GM13977 (cell line): Measurements from ENCODE around the gene CAPN2.

Experiments used
- DNase-seq: peaks from one replicate; pipeline ENCODE4 v3.0.0; 2012; ENCODE audit warnings: low spot score
- CTCF ChIP-seq: IDR thresholded peaks from 2 replicates; pipeline ENCODE4 v1.5.1; 2012; ENCODE audit warnings: mild to moderate bottlenecking, control low read depth; ENCODE audit not compliant: insufficient read depth; ENCODE audit errors: extremely low read depth, missing control alignments
- in situ Hi-C: fragments of 300-500 bp; cut with MboI; formaldehyde crosslinking; loops from one replicate; pipeline ENCODE4 v1.12.0; 2022; ENCODE audit warnings: low sequenced_read_pairs, low pct_unique_long_range_greater_than_20kb, mixed read lengths, inconsistent platforms; ENCODE audit not compliant: unreplicated experiment

CAPN2 gene

GRCh38 chr1:223700942-223701637 lies 11.2 kb upstream of the CAPN2 start:
- DNase-seq = no peak
- TF ChIP-seq CTCF = no peak
- in situ Hi-C loops = no loop called here

DNA sequence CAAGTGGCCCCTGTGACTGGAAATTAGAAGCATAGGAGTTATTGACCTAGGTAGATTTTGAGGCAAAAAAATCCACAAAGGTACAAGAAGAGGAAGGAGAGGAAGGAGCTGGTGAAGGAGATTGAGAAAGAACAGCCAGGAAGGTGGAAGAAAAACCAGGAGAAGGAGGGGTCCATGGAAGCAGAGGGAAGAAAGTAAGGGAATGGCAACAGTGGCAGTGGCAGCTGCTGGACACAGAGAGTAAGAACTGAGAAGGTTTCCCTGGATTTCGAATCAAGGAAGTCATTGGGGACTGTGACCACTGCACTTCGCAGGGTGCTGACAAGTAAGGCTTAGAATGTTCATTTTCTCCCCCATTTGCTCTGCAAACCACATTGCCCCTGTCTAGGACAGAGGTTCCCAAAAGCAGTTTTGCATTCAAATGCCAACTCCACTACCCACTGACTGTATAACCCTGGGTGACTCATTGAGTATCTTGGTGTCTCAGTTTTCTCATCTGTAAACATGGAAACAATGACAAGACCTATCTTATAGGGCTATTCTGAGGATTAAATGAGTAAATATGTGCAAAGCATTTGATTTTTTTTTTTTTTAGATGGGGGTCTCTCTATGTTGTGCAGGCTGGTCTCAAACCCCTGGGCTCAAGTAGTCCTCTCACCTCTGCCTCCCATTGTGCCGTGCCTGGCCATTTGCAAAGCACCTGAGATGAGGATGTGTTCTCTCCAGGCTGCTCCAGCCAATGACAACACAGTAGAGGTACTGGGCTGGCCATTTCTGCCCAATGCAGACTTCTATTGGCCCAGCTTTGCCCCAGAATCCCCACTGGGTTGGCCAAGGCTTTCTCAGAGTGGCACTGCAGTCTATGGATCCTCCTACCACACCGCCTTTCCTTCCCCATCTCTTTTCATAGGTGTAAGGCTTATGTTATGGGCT lies 9.3 kb upstream of the CAPN2 start:
- TF ChIP-seq CTCF = no peak
- in situ Hi-C loops = no loop called here
- no peak for DNase-seq

GRCh38 chr1:223703668-223704013 lies 8.7 kb upstream of the CAPN2 start:
- TF ChIP-seq CTCF = no peak
- DNase-seq = no peak
- in situ Hi-C loops = no loop called here

DNA sequence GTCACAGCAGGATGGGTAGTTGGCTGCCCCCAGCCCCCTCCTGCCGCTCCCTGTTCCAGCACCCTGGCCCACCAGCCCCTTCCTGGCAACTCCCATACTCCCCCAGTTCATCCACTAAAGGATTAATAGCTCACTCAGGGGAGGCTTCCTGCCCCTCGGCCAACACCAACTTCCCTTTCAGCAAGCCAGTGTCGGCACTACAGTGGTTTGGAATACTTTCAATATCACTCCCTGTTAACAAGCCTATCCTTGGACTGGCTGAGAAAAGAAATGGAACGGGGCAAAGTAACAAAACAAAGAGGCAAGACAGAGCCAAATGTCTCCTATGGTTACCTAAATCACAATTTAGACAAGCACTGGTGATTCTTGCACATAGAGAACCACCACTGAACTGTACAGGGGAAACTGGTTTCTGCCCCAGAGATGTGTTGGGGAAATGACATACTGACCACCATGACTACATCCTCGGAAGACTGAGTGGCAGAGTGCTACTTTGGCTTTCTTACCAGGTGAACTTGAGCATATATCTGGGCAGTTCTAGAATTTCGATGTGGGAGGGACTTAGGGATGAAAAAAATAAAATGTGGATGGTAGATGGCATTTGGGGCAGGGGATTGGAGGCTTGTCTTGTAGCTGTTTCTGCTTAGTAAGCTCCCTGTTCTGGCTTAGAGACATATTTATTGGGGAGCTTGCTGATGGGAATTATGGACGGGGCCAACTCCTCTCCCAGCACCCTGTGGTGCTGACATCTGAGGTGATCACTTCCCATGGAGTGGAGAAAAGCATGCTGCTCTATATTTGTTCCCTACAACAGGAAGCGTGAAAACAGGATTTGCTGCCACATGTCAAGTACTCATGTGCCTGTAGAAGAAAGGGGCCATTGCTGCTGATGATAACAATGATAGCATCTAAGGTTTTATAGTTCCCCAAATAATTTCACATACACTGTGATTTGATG lies 7.1 kb upstream of the CAPN2 start:
- no peak for TF ChIP-seq CTCF
- in situ Hi-C loops = no loop called here
- no peak for DNase-seq

DNA sequence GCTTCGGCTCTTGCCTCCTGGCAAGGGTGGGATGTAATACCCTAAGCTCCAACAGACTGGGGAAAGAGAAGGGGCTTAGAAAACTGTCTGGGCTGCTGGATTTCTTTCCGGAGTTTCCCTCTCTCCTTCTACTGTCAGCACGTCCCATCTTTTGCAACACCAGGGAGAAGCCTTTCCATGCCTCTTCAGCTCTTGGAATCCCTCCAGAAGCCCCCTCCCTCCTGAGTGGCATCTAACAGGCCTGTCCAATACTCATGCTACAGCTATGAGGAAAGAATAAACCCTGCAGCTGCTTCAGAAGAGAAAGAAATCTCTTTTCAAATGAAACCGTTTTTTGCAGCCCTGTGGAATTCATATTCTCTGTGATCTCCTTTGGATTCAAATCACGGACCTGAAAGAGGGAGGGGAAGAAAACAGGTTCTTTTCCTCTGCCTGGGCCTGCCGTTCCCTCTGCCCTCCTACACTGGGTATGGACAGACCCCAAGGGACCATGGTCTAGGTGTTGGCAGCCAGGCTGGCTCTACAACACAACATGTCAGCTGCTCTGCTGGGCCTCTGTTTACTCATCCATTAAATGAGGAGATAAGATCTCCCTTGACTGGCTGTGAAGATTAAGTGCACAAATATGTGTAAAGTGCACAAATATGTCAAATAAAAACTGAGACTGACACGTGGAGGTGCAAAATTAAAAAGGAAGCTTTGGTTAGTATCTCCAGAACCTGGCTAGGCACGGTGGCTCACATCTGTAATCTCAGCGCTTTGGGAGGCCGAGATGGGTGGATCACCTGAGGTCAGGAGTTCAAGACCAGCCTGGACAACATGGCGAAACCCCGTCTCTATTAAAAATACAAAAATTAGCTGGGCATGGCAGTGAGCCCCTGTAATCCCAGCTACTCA lies 6.0 kb upstream of the CAPN2 start:
- no peak for DNase-seq
- no peak for TF ChIP-seq CTCF
- in situ Hi-C loops = no loop called here
